OCI-LY3 (cell line): ENCODE data around the gene NT5M.

Experiments
- CTCF ChIP-seq: fragments of 200-600, 300-600 bp; sonication (generic); IDR thresholded peaks from 2 replicates; pipeline ENCODE4 v1.5.1; 2014; ENCODE audit warnings: antibody characterized with exemption, low read length, low read depth
- EZH2phosphoT487 ChIP-seq: fragments of 200-600 bp; shearing (Covaris generic); IDR thresholded peaks from 2 replicates; pipeline ENCODE4 v1.6.1; 2018; ENCODE audit warnings: antibody characterized with exemption, mixed run types, low read depth

GRCh38 chr17:17324616-17325015 lies 21.4 kb downstream of the NT5M start:
- TF ChIP-seq CTCF (no peak), EZH2phosphoT487 (no peak)
